Measurements from ENCODE around the gene LRRC56. TPM values are rescaled to one million over a fixed set of nuclear protein-coding genes. Genes with fewer than 3 reads are reported as not detected.
A peak's percentile ranks its signal among the peaks of the same experiment; 100 is the strongest.

LRRC56 gene
- total and polyA plus RNA-seq, 2 of the 13 experiments (the other 11 are each of a cell fraction or from before 2014, with no cell fraction given): 0.11 to 0.29 TPM

DNA sequence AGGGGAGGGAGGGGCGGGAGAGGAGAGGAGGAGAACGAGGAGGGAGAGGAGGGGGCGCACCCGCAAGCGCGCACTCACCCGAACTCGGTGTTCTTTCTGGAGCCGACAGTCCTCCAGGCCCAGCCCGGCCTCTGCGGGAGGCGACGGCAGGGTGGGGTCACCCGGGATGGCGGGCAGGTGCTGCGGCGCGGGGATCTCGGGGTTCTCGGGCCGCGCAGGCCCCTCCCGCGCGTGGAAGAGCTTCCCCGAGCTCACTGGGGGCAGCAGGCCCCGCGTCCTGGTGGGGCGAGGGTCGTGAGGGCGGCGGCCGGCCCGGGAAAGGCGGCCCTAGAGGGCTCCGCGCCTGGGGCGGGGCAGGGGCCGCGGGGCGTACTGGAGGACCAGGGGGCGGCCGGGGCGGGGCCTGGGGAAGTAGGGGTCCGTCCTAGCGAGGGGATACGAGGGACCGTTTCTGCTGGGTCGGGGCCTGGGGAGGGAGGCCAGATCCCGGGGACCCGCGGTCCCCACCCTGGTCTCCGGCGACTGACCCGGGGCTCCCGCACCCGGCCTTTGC is 18.0 kb downstream of the LRRC56 start:
- no peaks in the 10 kb centered on the region for H3K9me3 ChIP-seq (ENCODE audit: low read length)
- no peak overlapping the region for H3K27ac ChIP-seq (ENCODE audit: extremely low read length, insufficient read depth, low read length)
- H2AFZ ChIP-seq (ENCODE audit: low read length): no peak overlapping the region
- 82% methylated on average over 45 of the region's 57 CpGs for WGBS (ENCODE audit: low lambda C conversion rate)
- TF ChIP-seq KMT2B (CRISPR knock-in tag; IDR thresholded peaks at IDR 0.05) (no peak), MAZ (IDR thresholded peaks at IDR 0.05; ENCODE audit: borderline replicate concordance, low read depth, low read length) (no peak), MAZ (CRISPR knock-in tag; IDR thresholded peaks at IDR 0.05; ENCODE audit: low read depth) (peak; percentile 11; the same call in 1 of the 2 replicates), FOXK1 (CRISPR knock-in tag; IDR thresholded peaks at IDR 0.05; ENCODE audit: borderline replicate concordance, low read depth) (no peak), ZNF660 (CRISPR knock-in tag; IDR thresholded peaks at IDR 0.05; ENCODE audit: borderline replicate concordance, low read depth) (no peak), ZNF263 (CRISPR knock-in tag; IDR thresholded peaks at IDR 0.05) (no peak), ZNF772 (CRISPR knock-in tag; IDR thresholded peaks at IDR 0.05) (no peak), PCBP1 (IDR thresholded peaks at IDR 0.05; ENCODE audit: borderline replicate concordance, low read depth, low read length) (peak; percentile 79; the same call in 1 of the 2 replicates), TSC22D2 (CRISPR knock-in tag; IDR thresholded peaks at IDR 0.05; ENCODE audit: borderline replicate concordance) (no peak), ZNF629 (CRISPR knock-in tag; conservative IDR thresholded peaks at IDR 0.05) (no peak), HNRNPK (IDR thresholded peaks at IDR 0.05; ENCODE audit: low read depth, low read length, poor library complexity, severe bottlenecking) (peak; percentile 81), HNF4G (IDR thresholded peaks at IDR 0.05; ENCODE audit: borderline replicate concordance, low read depth, low read length) (no peak), HNF4G (CRISPR knock-in tag; IDR thresholded peaks at IDR 0.05; ENCODE audit: borderline replicate concordance, low read depth) (no peak), MTF1 (CRISPR knock-in tag; IDR thresholded peaks at IDR 0.05) (no peak), ZNF788 (CRISPR knock-in tag; IDR thresholded peaks at IDR 0.05; ENCODE audit: borderline replicate concordance) (no peak), HCFC1 (IDR thresholded peaks at IDR 0.05; ENCODE audit: low read depth, low read length) (no peak), ZNF362 (CRISPR knock-in tag; IDR thresholded peaks at IDR 0.05; ENCODE audit: borderline replicate concordance) (no peak), ZFP82 (CRISPR knock-in tag; IDR thresholded peaks at IDR 0.05; ENCODE audit: borderline replicate concordance) (no peak), ZFP1 (CRISPR knock-in tag; IDR thresholded peaks at IDR 0.05) (no peak), ISX (CRISPR knock-in tag; conservative IDR thresholded peaks at IDR 0.05) (no peak), ZBTB38 (CRISPR knock-in tag; IDR thresholded peaks at IDR 0.05) (0 out of 2 replicates have a peak, but pooled peaks have one; percentile 5)
- FAIRE-seq: no peak
- no peak for DNase-seq (ENCODE audit: low spot score)
- H3K4me1 ChIP-seq (ENCODE audit: insufficient read depth, low read length): peaks cover 80% of the 10 kb centered on the region
- H3K27me3 ChIP-seq (ENCODE audit: control insufficient read depth in 1 of 2, insufficient read depth in 2 of 2, low read length in 2 of 2): peaks cover 7 to 11% of the 10 kb centered on the region in 2 experiments; a peak in 3 of 5 replicates
- in situ Hi-C loops (cut with HindIII; ENCODE audit: extremely low pct_ligation_motif_present, low pct_unique_long_range_greater_than_20kb): loop anchor here (5.0 to 10.0 kb wide), 2 partner anchors 42 to 69 kb away; partner anchors contain the start of genes CDHR5 and SCT
- no TSS peak for BruUV-seq (replicated peaks)
- CTCF ChIA-PET (ENCODE audit: low intra/inter-chr PET ratio, low total read pairs): interaction anchor here (0.9 kb wide), 1 partner anchor 173 kb away, joined by 3 read pairs; no protein-coding TSS in a partner anchor
- POLR2A ChIA-PET: interaction anchor here (1.0 to 1.4 kb wide), 4 partner anchors 20 to 172 kb away, joined by 3 to 4 read pairs (median 4); no protein-coding TSS in a partner anchor
- H3K79me2 ChIP-seq (ENCODE audit: insufficient read depth, low read length): no peaks in the 10 kb centered on the region
- H3K4me2 ChIP-seq (ENCODE audit: low read depth, low read length): no peak overlapping the region
- no peak overlapping the region for H3K4me3 ChIP-seq (replicated peaks in 1 of 3; ENCODE audit: insufficient read depth in 1 of 3, low read depth in 2 of 3, low read length in 3 of 3)
- intact Hi-C loops (cut with micrococcal nuclease; ENCODE audit: unreplicated experiment): loop anchor here (10.0 kb wide), 1 partner anchor 59 kb away; the partner anchor contains the start of gene IRF7
- ATAC-seq: no peak
- no peaks in the 10 kb centered on the region for H3K36me3 ChIP-seq (replicated peaks in 1 of 2; ENCODE audit: control insufficient read depth in 1 of 2, insufficient read depth in 2 of 2, low read length in 2 of 2)
- no peaks in the 10 kb centered on the region for H4K20me1 ChIP-seq (ENCODE audit: insufficient read depth, low read length)
- no peak overlapping the region for H3K9ac ChIP-seq (ENCODE audit: insufficient read depth, low read depth, low read length)
